ENCODE measurements around the gene MICAL2.

The MICAL2 gene

GRCh38 chr11:12066799-12067508, 43.4 kb upstream of the MICAL2 start (continued):
- TF ChIP-seq ZNF138 (tag by site-specific recombination; IDR thresholded peaks at IDR 0.05; ENCODE audit: borderline replicate concordance): no peak
- TF ChIP-seq ZFP37 (tag by site-specific recombination; IDR thresholded peaks at IDR 0.05): no peak
- no peak for TF ChIP-seq ZSCAN4 (tag by site-specific recombination; IDR thresholded peaks at IDR 0.05)
- no peak for TF ChIP-seq ZBTB49 (tag by site-specific recombination; IDR thresholded peaks at IDR 0.05; ENCODE audit: low read depth)
- no peak for TF ChIP-seq ZNF837 (tag by site-specific recombination; IDR thresholded peaks at IDR 0.05)
- TF ChIP-seq ZNF548 (tag by site-specific recombination; IDR thresholded peaks at IDR 0.05): no peak
- no peak for TF ChIP-seq ZNF530 (tag by site-specific recombination; IDR thresholded peaks at IDR 0.05; ENCODE audit: low read depth)
- no peak for TF ChIP-seq ZNF248 (tag by site-specific recombination; IDR thresholded peaks at IDR 0.05)
- TF ChIP-seq ZNF639 (tag by site-specific recombination; IDR thresholded peaks at IDR 0.05): no peak
- TF ChIP-seq ZNF157 (tag by site-specific recombination; IDR thresholded peaks at IDR 0.05): no peak
- peak; percentile 19 for TF ChIP-seq ZNF692 (tag by site-specific recombination; IDR thresholded peaks at IDR 0.05)
- TF ChIP-seq INSM2 (tag by site-specific recombination; IDR thresholded peaks at IDR 0.05): no peak
- TF ChIP-seq ZNF174 (tag by site-specific recombination; IDR thresholded peaks at IDR 0.05): no peak
- TF ChIP-seq ZNF626 (tag by site-specific recombination; IDR thresholded peaks at IDR 0.05): no peak
- TF ChIP-seq ZNF354C (tag by site-specific recombination; IDR thresholded peaks at IDR 0.05; ENCODE audit: borderline replicate concordance, low read depth): no peak
- TF ChIP-seq ZNF37A (tag by site-specific recombination; IDR thresholded peaks at IDR 0.05): no peak
- TF ChIP-seq ZNF449 (tag by site-specific recombination; IDR thresholded peaks at IDR 0.05): peak; percentile 82
- TF ChIP-seq ZNF350 (tag by site-specific recombination; IDR thresholded peaks at IDR 0.05): no peak
- TF ChIP-seq KLF8 (tag by site-specific recombination; IDR thresholded peaks at IDR 0.05): no peak
- no peak for TF ChIP-seq ZNF211 (tag by site-specific recombination; IDR thresholded peaks at IDR 0.05; ENCODE audit: low read depth)
- TF ChIP-seq TSHZ1 (tag by site-specific recombination; IDR thresholded peaks at IDR 0.05; ENCODE audit: borderline replicate concordance): no peak
- TF ChIP-seq ZNF707 (tag by site-specific recombination; IDR thresholded peaks at IDR 0.05): no peak
- peak; percentile 85 for TF ChIP-seq ZNF677 (tag by site-specific recombination; IDR thresholded peaks at IDR 0.05)
- no peak for TF ChIP-seq PRDM1 (tag by site-specific recombination; IDR thresholded peaks at IDR 0.05)
- peak; percentile 57; the same call in 1 of the 2 replicates for TF ChIP-seq GLI2 (tag by site-specific recombination; IDR thresholded peaks at IDR 0.05; ENCODE audit: borderline replicate concordance, low read depth)
- no peak for TF ChIP-seq SETDB1 (IDR thresholded peaks at IDR 0.05; ENCODE audit: insufficient read length, low read length)
- peak; percentile 73; the same call in 1 of the 2 replicates for TF ChIP-seq ZFHX2 (tag by site-specific recombination; conservative IDR thresholded peaks at IDR 0.05)

All from HEK293 (cell line).